K562 (cell line): Measurements from ENCODE around the gene RAP1GAP2. TPM values are rescaled to one million over a fixed set of nuclear protein-coding genes. Genes with fewer than 3 reads are reported as not detected.

Experiments used
- ATAC-seq: fragments of 200-7000 bp; cut with Tn5 transposase; 3 replicates; pipeline ENCODE4 v1.9.1; 2020; ENCODE audit warnings: moderate library complexity
- BruUV-seq: library from RNA; stranded (reverse); fragments of 400-500 nt; replicated peaks from 2 replicates; lab custom pipeline; 2021; lab: Mats Ljungman, UMichigan
- CTCF ChIA-PET: fragments of 300-600 bp; formaldehyde crosslinking; extraction: SDS; loops from one replicate; lab custom pipeline; 2021; ENCODE audit warnings: low intra/inter-chr PET ratio; lab: Yijun Ruan, JAX
- POLR2A ChIA-PET: fragments of 300-600, 350-650 bp; sonication (Branson Sonifier 250); formaldehyde crosslinking; extraction: SDS; loops from one replicate; lab custom pipeline; 2021; ENCODE audit warnings: antibody characterized with exemption, inconsistent platforms; lab: Yijun Ruan, JAX
- DNase-seq, 4 experiments: peaks; one replicate each; pipeline versions ENCODE4 v3.0.0 to v3.0.0-alpha.2; 2011 to 2018; ENCODE audit warnings: low spot score in 3 of 4, mixed read lengths in 3 of 4; ENCODE audit errors: extremely low read depth in 1 of 4
- FAIRE-seq: peaks from 2 replicates; lab custom pipeline; 2011; peaks lifted over from hg19 to GRCh38; lab: Jason Lieb, UNC
- H2AFZ ChIP-seq: 2 replicates; pipeline ENCODE4 v1.6.0; 2011; ENCODE audit warnings: low read depth, low read length, control low read depth, inconsistent platforms
- H3K27ac ChIP-seq: fragments of 200-600 bp; 3 replicates; pipeline ENCODE4 v1.8.0; 2011; ENCODE audit warnings: low read depth, mild to moderate bottlenecking, control low read depth, inconsistent platforms, low read length, moderate library complexity, mixed read lengths; ENCODE audit errors: extremely low read depth
- H3K27me3 ChIP-seq, 2 experiments: fragments of 300-600 bp in 1 of 2; 2 replicates in 1 of 2; 3 replicates in 1 of 2; pipeline versions ENCODE4 v1.6.0 to v1.8.0; 2011; ENCODE audit warnings: inconsistent platforms in 2 of 2, low read length in 2 of 2, mild to moderate bottlenecking in 1 of 2, mixed read lengths in 1 of 2, moderate library complexity in 1 of 2; ENCODE audit not compliant: control insufficient read depth in 2 of 2, insufficient read depth in 2 of 2
- H3K36me3 ChIP-seq: fragments of 300-600 bp; 3 replicates; pipeline ENCODE4 v1.8.0; 2011; ENCODE audit warnings: mild to moderate bottlenecking, low read length, inconsistent platforms; ENCODE audit not compliant: control insufficient read depth, insufficient read depth
- H3K4me1 ChIP-seq, 2 experiments: fragments of 200-600 bp in 1 of 2; replicated peaks in 1 of 2; 2 replicates in 1 of 2; 3 replicates in 1 of 2; pipeline versions ENCODE4 v1.5.1 to v1.8.0; 2011; ENCODE audit warnings: inconsistent platforms in 2 of 2, low read length in 2 of 2, mild to moderate bottlenecking in 1 of 2, mixed read lengths in 1 of 2, moderate library complexity in 1 of 2; ENCODE audit not compliant: control insufficient read depth in 2 of 2, insufficient read depth in 2 of 2
- H3K4me2 ChIP-seq: 2 replicates; pipeline ENCODE4 v1.6.1; 2011; ENCODE audit warnings: low read length, control low read depth, inconsistent platforms, mixed read lengths; ENCODE audit not compliant: insufficient read depth
- H3K4me3 ChIP-seq: fragments of 200-600 bp; sonication (generic), shearing (Covaris generic); 2 replicates; pipeline ENCODE4 v1.5.1; 2016; ENCODE audit warnings: control low read depth, inconsistent platforms
- H3K79me2 ChIP-seq: fragments of 200-600 bp; 3 replicates; pipeline ENCODE4 v1.8.0; 2011; ENCODE audit warnings: low read length, inconsistent platforms; ENCODE audit not compliant: control insufficient read depth, insufficient read depth
- H3K9ac ChIP-seq, 2 experiments: 2 replicates each; pipeline versions ENCODE4 v1.6.0 to v1.6.1; 2011; ENCODE audit warnings: low read depth in 2 of 2, low read length in 2 of 2, control low read depth in 1 of 2, inconsistent platforms in 1 of 2, mild to moderate bottlenecking in 1 of 2, mixed read lengths in 1 of 2; ENCODE audit not compliant: insufficient read depth in 1 of 2
- H3K9me1 ChIP-seq: one replicate; pipeline ENCODE4 v1.6.0; 2011; ENCODE audit warnings: inconsistent platforms, mild to moderate bottlenecking, low read length, moderate library complexity; ENCODE audit not compliant: control insufficient read depth, insufficient read depth
- H3K9me3 ChIP-seq: replicated peaks from 2 replicates; pipeline ENCODE4 v1.5.1; 2011; ENCODE audit warnings: low read depth, low read length, inconsistent platforms; ENCODE audit not compliant: control insufficient read depth, insufficient read depth
- H4K20me1 ChIP-seq: replicated peaks from 2 replicates; pipeline ENCODE4 v1.6.1; 2011; ENCODE audit warnings: low read length, inconsistent platforms, mixed read lengths; ENCODE audit not compliant: control insufficient read depth, insufficient read depth
- ASH1L ChIP-seq: fragments of 450-650 bp; IDR thresholded peaks from 2 replicates; pipeline ENCODE4 v1.6.1; 2018; ENCODE audit warnings: borderline replicate concordance, mild to moderate bottlenecking, low read depth; ENCODE audit not compliant: partially characterized antibody
- CBX2 ChIP-seq: fragments of 200-600 bp; sonication (generic); IDR thresholded peaks from one replicate; pipeline ENCODE4 v1.6.1; 2012; ENCODE audit warnings: mild to moderate bottlenecking, low read length, inconsistent platforms; ENCODE audit not compliant: insufficient read depth, poor library complexity, severe bottlenecking
- CCNT2 ChIP-seq: IDR thresholded peaks from 2 replicates; pipeline ENCODE4 v1.6.1; 2011; ENCODE audit warnings: borderline replicate concordance, low read depth, mild to moderate bottlenecking, moderate library complexity, mixed read lengths, low read length; ENCODE audit not compliant: insufficient read length; ENCODE audit errors: extremely low read depth
- ILK ChIP-seq: fragments of 450-650 bp; IDR thresholded peaks from 2 replicates; pipeline ENCODE4 v1.6.1; 2016; ENCODE audit warnings: missing genetic modification characterization, low read depth, mild to moderate bottlenecking, missing compliant biosample characterization, moderate library complexity, borderline replicate concordance
- LCOR ChIP-seq: sonication (generic); formaldehyde crosslinking; IDR thresholded peaks from 2 replicates; pipeline ENCODE4 v1.8.0; 2022; ENCODE audit warnings: mild to moderate bottlenecking, missing genetic modification reagents
- MECOM ChIP-seq: fragments of 250-450 bp; sonication (Bioruptor Pico); IDR thresholded peaks from 2 replicates; pipeline ENCODE4 v1.8.0; 2022; ENCODE audit warnings: inconsistent platforms
- NCOA1 ChIP-seq: fragments of 450-650 bp; IDR thresholded peaks from 2 replicates; pipeline ENCODE4 v1.6.1; 2016; ENCODE audit warnings: low read depth
- NKRF ChIP-seq: fragments of 450-650 bp; IDR thresholded peaks from 2 replicates; pipeline ENCODE4 v1.6.1; 2016; ENCODE audit warnings: borderline replicate concordance
- SMARCB1 ChIP-seq: IDR thresholded peaks from 2 replicates; pipeline ENCODE4 v1.6.1; 2011; ENCODE audit warnings: improper control_type of control experiment, low read depth; ENCODE audit not compliant: insufficient read length
- ZMIZ1 ChIP-seq, 2 experiments: fragments of 150-350 bp in 1 of 2; IDR thresholded peaks; 2 replicates each; pipeline ENCODE4 v1.6.1; 2012 to 2016; ENCODE audit warnings: low read depth in 2 of 2, low read length in 2 of 2, mild to moderate bottlenecking in 1 of 2, moderate library complexity in 1 of 2
- ZNF282 ChIP-seq: sonication (generic); formaldehyde crosslinking; IDR thresholded peaks from 2 replicates; pipeline ENCODE4 v1.8.1; 2023; ENCODE audit warnings: missing genetic modification reagents
- WGBS: fragments of 100-300 bp; shearing (Covaris generic); methylation state at CpG from one replicate; pipeline ENCODE4 v1.1.6; 2016; ENCODE audit warnings: low coverage, mixed read lengths; ENCODE audit not compliant: insufficient coverage; ENCODE audit errors: missing lambda C conversion rate; 5-methylcytosine and 5-hydroxymethylcytosine counted together
- in situ Hi-C: fragments of 300-500 bp; cut with MboI; formaldehyde crosslinking; loops from 4 replicates; pipeline ENCODE4 v1.15.0; 2018; ENCODE audit warnings: inconsistent platforms, mixed read lengths
- intact Hi-C: fragments of 100-400 bp; cut with micrococcal nuclease; formaldehyde crosslinking; loops from 2 replicates; pipeline ENCODE4 v1.14.2; 2022
- polyA plus RNA-seq, 8 experiments: library from polyadenylated mRNA; depleted of rRNA in 4 of 8; stranded (reverse) in 5 of 8; unstranded in 3 of 8; fragments of >200 nt; fragmentation: Nextera tagmentation in 2 of 8; fragmentation: Illumina TruSeq in 1 of 8; extraction: Ambion mirVana in 2 of 8; extraction: Trizol in 1 of 8; gene quantifications; 2 replicates each; pipeline versions ENCODE4 v1.2.1 to v1.2.3, GENCODE V29; 2011 to 2014; ENCODE audit warnings: inconsistent platforms in 1 of 8, missing spikeins in 1 of 8
- total RNA-seq, 7 experiments: library from RNA; depleted of rRNA in 6 of 7; stranded (reverse); fragments of >200 nt in 6 of 7; fragmentation: Illumina TruSeq in 2 of 7; extraction: Trizol in 2 of 7; gene quantifications; 2 replicates each; pipeline versions ENCODE4 v1.2.1 to v1.2.3, GENCODE V29; 2011 to 2021; ENCODE audit warnings: low replicate concordance in 1 of 7

The RAP1GAP2 gene
- total and polyA plus RNA-seq, 9 of the 15 experiments (the other 6 are each of a cell fraction or from before 2014, with no cell fraction given), result 0.01 to 1.3 (median 0.42) TPM; not detected in 1

- H3K27me3 ChIP-seq, result peaks cover 0 to 33% of the 10 kb centered on the region in 2 experiments; a peak in 2 of 5 replicates
- ATAC-seq, result no peak
- no peak for DNase-seq
- H2AFZ ChIP-seq, result no peak overlapping the region
- no peaks in the 10 kb centered on the region for H3K79me2 ChIP-seq
- TF ChIP-seq ZNF282 (no peak), NKRF (no peak), ASH1L (no peak), CBX2 (no peak), CCNT2 (no peak), LCOR (no peak), ZMIZ1 (IDR thresholded peaks at IDR 0.05; ENCODE audit: low read depth in 2 of 2, low read length in 2 of 2) (no peak), MECOM (no peak), NCOA1 (no peak), SMARCB1 (no peak), ILK (tag) (no peak)
- H3K9ac ChIP-seq, result no peak overlapping the region
- H3K4me2 ChIP-seq, result no peak overlapping the region
- no peak overlapping the region for H3K27ac ChIP-seq
- no peaks in the 10 kb centered on the region; a peak in 1 of 5 replicates for H3K4me1 ChIP-seq
- intact Hi-C loops (no loop called here), in situ Hi-C loops (no loop called here)
- 2% methylated on average over 17 of the region's 19 CpGs for WGBS
- ChIA-PET POLR2A (no interaction called here), CTCF (no interaction called here)
- no peaks in the 10 kb centered on the region for H3K9me3 ChIP-seq
- H4K20me1 ChIP-seq, result peaks cover 4% of the 10 kb centered on the region; the same call in 1 of the 2 replicates
- H3K4me3 ChIP-seq, result no peak overlapping the region
- H3K36me3 ChIP-seq, result no peaks in the 10 kb centered on the region
- BruUV-seq, result no TSS peak
- H3K9me1 ChIP-seq, result no peaks in the 10 kb centered on the region
- no peak for FAIRE-seq
Observed at GRCh38 chr17:3029213-3029913, 233.1 kb downstream of the RAP1GAP2 start.
